Measurements from ENCODE around the gene CRELD2. TPM values are rescaled to one million over a fixed set of nuclear protein-coding genes. Genes with fewer than 3 reads are reported as not detected.

The CRELD2 gene
- total and polyA plus RNA-seq, 2 experiments from 2014 or later, result 35.7 to 47.7 TPM

DNA sequence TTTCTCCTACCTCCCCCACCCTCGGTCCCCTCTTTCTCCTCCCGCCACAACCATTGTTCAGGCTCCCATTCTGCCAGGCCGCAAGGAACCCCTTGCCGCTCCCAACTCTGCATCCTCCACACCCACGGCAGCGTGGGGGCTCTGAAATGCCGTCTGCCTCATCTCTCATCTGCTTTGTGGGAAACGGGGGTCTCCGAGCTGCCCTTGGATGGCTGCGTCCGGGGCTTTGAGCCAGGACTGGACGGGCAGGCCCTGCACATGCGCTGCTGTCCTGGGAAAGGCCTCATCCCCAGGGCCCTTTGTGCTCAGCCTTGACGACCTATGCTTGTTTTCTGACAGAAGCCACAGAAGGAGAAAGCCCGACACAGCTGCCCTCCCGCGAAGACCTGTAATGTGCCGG, 8.5 kb downstream of the CRELD2 start (continued):
- TF ChIP-seq, protein P1, sequence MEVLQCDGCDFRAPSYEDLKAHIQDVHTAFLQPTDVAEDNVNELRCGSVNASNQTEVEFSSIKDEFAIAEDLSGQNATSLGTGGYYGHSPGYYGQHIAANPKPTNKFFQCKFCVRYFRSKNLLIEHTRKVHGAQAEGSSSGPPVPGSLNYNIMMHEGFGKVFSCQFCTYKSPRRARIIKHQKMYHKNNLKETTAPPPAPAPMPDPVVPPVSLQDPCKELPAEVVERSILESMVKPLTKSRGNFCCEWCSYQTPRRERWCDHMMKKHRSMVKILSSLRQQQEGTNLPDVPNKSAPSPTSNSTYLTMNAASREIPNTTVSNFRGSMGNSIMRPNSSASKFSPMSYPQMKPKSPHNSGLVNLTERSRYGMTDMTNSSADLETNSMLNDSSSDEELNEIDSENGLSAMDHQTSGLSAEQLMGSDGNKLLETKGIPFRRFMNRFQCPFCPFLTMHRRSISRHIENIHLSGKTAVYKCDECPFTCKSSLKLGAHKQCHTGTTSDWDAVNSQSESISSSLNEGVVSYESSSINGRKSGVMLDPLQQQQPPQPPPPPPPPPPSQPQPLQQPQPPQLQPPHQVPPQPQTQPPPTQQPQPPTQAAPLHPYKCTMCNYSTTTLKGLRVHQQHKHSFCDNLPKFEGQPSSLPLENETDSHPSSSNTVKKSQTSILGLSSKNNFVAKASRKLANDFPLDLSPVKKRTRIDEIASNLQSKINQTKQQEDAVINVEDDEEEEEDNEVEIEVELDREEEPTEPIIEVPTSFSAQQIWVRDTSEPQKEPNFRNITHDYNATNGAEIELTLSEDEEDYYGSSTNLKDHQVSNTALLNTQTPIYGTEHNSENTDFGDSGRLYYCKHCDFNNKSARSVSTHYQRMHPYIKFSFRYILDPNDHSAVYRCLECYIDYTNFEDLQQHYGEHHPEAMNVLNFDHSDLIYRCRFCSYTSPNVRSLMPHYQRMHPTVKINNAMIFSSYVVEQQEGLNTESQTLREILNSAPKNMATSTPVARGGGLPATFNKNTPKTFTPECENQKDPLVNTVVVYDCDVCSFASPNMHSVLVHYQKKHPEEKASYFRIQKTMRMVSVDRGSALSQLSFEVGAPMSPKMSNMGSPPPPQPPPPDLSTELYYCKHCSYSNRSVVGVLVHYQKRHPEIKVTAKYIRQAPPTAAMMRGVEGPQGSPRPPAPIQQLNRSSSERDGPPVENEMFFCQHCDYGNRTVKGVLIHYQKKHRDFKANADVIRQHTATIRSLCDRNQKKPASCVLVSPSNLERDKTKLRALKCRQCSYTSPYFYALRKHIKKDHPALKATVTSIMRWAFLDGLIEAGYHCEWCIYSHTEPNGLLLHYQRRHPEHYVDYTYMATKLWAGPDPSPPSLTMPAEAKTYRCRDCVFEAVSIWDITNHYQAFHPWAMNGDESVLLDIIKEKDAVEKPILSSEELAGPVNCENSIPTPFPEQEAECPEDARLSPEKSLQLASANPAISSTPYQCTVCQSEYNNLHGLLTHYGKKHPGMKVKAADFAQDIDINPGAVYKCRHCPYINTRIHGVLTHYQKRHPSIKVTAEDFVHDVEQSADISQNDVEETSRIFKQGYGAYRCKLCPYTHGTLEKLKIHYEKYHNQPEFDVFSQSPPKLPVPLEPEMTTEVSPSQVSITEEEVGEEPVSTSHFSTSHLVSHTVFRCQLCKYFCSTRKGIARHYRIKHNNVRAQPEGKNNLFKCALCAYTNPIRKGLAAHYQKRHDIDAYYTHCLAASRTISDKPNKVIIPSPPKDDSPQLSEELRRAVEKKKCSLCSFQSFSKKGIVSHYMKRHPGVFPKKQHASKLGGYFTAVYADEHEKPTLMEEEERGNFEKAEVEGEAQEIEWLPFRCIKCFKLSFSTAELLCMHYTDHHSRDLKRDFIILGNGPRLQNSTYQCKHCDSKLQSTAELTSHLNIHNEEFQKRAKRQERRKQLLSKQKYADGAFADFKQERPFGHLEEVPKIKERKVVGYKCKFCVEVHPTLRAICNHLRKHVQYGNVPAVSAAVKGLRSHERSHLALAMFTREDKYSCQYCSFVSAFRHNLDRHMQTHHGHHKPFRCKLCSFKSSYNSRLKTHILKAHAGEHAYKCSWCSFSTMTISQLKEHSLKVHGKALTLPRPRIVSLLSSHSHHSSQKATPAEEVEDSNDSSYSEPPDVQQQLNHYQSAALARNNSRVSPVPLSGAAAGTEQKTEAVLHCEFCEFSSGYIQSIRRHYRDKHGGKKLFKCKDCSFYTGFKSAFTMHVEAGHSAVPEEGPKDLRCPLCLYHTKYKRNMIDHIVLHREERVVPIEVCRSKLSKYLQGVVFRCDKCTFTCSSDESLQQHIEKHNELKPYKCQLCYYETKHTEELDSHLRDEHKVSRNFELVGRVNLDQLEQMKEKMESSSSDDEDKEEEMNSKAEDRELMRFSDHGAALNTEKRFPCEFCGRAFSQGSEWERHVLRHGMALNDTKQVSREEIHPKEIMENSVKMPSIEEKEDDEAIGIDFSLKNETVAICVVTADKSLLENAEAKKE (CRISPR knock-in tag; IDR thresholded peaks at IDR 0.05), result no peak
- TF ChIP-seq ZNF331 (CRISPR knock-in tag; IDR thresholded peaks at IDR 0.05; ENCODE audit: low read depth), result no peak
- no peak for TF ChIP-seq CREB1 (CRISPR knock-in tag; IDR thresholded peaks at IDR 0.05; ENCODE audit: low read depth)
- no peak for TF ChIP-seq ZNF114 (CRISPR knock-in tag; IDR thresholded peaks at IDR 0.05)
- TF ChIP-seq STAT1 (IDR thresholded peaks at IDR 0.05; ENCODE audit: unreplicated experiment), result no peak
- no peak for TF ChIP-seq NANOG (IDR thresholded peaks at IDR 0.05; ENCODE audit: borderline replicate concordance)
- TF ChIP-seq JUNB (IDR thresholded peaks at IDR 0.05; ENCODE audit: unreplicated experiment), result no peak

DNA sequence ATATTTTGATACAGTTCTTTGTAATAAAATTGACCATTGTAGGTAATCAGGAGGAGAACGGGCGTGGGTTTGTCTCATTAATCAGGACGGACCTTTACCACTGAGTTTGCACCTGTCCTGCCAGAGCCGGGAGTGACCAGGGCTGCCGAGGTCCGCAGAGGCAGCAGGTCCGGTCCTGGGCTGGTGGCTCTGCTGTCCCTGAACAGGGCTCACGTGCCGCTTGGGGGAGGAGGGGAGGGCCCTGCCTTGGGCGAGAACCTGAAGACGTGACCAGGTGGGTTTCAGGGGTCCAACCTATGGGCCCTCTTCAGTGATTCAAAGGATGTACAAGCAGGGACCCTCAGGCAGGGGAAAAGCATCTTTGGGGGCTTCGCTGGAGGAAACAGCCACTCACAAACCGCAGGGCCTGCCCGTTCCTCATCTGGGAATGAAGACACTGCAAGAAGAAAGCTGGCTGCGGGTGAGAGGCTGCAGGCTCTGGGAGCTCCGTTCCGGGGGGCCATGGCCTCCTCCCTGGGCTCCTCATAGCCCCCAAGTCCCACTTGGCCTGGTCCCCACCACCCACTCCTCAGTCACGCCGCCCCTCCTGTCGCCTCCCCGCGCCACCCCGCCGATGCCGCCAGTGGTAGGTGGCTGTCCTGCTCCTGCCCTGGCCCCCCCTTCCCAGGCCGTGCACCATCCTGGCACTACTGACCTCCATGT, 9.2 kb downstream of the CRELD2 start:
- ATAC-seq (no peak), DNase-seq (ENCODE audit: low spot score) (no peak)
- Histone ChIP-seq H2AFZ (no peak overlapping the region), H3F3A (replicated peaks; ENCODE audit: low read depth) (no peaks in the 10 kb centered on the region; the same call in 1 of the 2 replicates), H3K36me3 (ENCODE audit: insufficient read depth) (no peaks in the 10 kb centered on the region), H3K9me2 (ENCODE audit: insufficient read depth) (no peaks in the 10 kb centered on the region), H3K27ac (ENCODE audit: low read depth) (no peak overlapping the region), H3K4me2 (no peak overlapping the region), H3K27me3 (ENCODE audit: insufficient read depth) (peaks cover 9% of the 10 kb centered on the region), H3K4me1 (ENCODE audit: insufficient read depth) (no peaks in the 10 kb centered on the region; the same call in 1 of the 2 replicates), H4K20me1 (replicated peaks; ENCODE audit: insufficient read depth) (no peaks in the 10 kb centered on the region), H3K79me2 (replicated peaks; ENCODE audit: insufficient read depth) (no peaks in the 10 kb centered on the region), H3K4me3 (no peak overlapping the region)
- H3K9me3 Mint-ChIP-seq, result no peaks in the 10 kb centered on the region
- H3K27me3 Mint-ChIP-seq (ENCODE audit: insufficient read depth, low read depth, poor library complexity), result peaks cover 18% of the 10 kb centered on the region
- H3K4me3 Mint-ChIP-seq, result no peak overlapping the region
- H3K4me1 Mint-ChIP-seq, result peaks cover 19% of the 10 kb centered on the region
- peaks cover 2% of the 10 kb centered on the region; the same call in 1 of the 3 replicates for H3K36me3 Mint-ChIP-seq (ENCODE audit: low read depth)
- H3K27ac Mint-ChIP-seq, result no peak overlapping the region
- TF ChIP-seq NANOG (IDR thresholded peaks at IDR 0.05; ENCODE audit: borderline replicate concordance) (no peak), ZNF114 (CRISPR knock-in tag; IDR thresholded peaks at IDR 0.05) (no peak), POLR2AphosphoS5 (IDR thresholded peaks at IDR 0.05; ENCODE audit: low read depth) (no peak), EZH2 (IDR thresholded peaks at IDR 0.05; ENCODE audit: low read depth, unreplicated experiment) (no peak)
- TF ChIP-seq, protein P2, sequence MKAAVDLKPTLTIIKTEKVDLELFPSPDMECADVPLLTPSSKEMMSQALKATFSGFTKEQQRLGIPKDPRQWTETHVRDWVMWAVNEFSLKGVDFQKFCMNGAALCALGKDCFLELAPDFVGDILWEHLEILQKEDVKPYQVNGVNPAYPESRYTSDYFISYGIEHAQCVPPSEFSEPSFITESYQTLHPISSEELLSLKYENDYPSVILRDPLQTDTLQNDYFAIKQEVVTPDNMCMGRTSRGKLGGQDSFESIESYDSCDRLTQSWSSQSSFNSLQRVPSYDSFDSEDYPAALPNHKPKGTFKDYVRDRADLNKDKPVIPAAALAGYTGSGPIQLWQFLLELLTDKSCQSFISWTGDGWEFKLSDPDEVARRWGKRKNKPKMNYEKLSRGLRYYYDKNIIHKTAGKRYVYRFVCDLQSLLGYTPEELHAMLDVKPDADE (IDR thresholded peaks at IDR 0.05), result no peak
- TF ChIP-seq, protein P3, sequence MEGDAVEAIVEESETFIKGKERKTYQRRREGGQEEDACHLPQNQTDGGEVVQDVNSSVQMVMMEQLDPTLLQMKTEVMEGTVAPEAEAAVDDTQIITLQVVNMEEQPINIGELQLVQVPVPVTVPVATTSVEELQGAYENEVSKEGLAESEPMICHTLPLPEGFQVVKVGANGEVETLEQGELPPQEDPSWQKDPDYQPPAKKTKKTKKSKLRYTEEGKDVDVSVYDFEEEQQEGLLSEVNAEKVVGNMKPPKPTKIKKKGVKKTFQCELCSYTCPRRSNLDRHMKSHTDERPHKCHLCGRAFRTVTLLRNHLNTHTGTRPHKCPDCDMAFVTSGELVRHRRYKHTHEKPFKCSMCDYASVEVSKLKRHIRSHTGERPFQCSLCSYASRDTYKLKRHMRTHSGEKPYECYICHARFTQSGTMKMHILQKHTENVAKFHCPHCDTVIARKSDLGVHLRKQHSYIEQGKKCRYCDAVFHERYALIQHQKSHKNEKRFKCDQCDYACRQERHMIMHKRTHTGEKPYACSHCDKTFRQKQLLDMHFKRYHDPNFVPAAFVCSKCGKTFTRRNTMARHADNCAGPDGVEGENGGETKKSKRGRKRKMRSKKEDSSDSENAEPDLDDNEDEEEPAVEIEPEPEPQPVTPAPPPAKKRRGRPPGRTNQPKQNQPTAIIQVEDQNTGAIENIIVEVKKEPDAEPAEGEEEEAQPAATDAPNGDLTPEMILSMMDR (conservative IDR thresholded peaks at IDR 0.05; ENCODE audit: low read depth in 2 of 2), result no peak

Data from GM23338 (cell line).